GM20000 (cell line): Measurements from ENCODE around the gene OR5K2.
A peak's percentile ranks its signal among the peaks of the same experiment; 100 is the strongest.

Experiments used
- DNase-seq: peaks from one replicate; pipeline ENCODE4 v3.0.0; 2012; ENCODE audit warnings: low spot score
- CTCF ChIP-seq: IDR thresholded peaks from 2 replicates; pipeline ENCODE4 v1.5.1; 2012; ENCODE audit warnings: mild to moderate bottlenecking, control low read depth; ENCODE audit errors: extremely low read depth, missing control alignments

OR5K2 gene

GRCh38 chr3:98521897-98522543 is 24.5 kb downstream of the OR5K2 start:
- peak; percentile 42 for DNase-seq
- TF ChIP-seq CTCF, result no peak

DNA sequence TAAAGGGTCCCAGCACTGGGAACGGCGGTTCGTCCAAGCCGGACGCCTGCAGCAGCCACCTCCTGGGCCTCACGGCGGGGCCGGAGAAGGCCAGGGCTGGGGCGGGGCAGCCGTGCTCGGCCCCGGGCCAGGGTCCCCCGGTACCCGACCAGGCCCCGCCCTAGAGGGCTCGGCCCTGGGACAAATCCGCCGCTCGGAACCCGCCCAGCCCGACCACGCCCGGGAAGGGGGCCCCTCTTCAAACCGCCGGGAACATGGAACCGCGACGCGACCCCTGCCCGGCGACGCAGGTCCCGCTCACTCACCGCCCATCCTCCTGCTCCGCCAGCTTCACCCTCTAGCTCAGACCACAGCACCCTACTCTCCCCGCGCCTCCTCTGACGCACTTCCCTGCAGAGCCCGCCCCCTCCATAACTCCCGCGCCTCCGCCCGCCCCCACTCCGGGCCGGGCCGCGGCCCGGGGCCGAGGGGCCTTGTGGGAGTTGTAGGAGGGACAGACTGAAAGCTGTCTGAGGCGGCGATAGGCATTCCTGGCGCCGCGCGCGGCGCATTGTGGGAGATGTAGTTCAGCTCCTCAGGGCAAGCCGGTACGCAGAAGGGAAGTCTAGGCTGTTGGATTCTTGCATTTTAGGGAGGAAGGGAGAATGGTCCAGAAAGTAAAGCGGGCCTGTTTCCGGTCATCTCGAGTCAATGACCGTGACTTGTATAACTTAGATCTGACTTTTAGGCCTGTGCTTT is 25.2 kb downstream of the OR5K2 start, which contains the start of gene CLDND1:
TSS of gene CLDND1 (minus strand) at position 359 of the 738 bp plus-strand sequence. CDS start 1,478 bp downstream, outside the sequence.
- no peak for TF ChIP-seq CTCF
- DNase-seq, result peak; percentile 95

DNA sequence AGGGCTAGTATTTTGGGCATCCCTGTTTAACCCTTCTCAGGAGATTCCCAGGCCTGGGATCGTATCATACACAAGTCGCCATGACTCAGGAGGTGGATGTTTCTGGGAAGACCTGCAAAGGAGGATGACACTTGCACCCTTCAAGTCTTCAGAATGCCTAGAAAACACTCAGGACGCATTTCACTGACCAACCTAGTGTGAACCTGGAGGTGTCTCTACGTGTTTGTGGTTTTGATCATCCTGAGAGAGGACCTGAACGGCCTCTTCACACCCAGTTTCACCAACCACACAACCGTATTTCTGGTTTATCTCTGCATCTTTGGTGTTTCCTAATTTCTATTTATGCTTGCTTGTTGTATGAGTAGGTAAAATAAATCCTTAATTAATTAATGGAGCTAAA is 28.0 kb downstream of the OR5K2 start:
- peak; percentile 36 for DNase-seq
- TF ChIP-seq CTCF, result no peak

DNA sequence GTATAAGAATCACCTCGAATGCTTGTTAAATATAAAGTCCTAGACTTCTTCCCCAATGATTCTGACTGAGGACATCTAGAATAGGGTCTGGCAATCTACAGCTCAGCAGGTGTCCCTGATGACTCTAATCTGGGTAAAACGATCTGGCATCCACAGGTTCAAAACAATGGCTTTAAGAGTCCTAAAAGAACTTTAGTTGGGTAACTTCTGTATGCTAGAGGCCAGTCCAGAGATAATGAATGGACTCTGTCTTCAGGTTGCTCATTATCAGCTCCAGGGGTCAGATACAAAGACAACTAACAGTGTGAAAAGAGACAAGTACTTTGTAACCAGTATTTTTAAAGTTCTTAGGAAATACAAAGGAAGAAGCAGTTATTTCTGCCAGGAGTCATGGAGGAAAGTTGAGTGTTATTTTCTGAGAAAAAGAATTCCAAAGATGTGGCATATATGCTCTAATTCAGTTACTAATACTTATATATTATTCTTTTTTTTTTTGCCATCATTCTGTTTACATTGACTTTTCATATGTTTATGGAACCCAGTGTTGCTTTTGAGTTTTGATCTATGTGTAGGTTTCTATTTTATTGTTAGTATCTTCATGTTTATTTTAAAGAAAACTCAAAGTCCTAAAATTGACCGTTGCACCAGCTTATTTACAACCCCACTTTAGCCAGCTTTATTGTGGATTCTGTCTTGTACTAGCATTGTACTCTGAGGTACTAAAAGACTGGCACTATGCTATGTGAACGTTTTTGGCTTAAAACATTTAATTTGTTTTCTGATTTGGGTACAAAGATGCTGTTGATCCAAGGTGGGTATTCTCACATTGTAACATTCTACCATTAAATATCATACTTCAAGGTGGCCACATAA is 31.2 kb downstream of the OR5K2 start:
- no peak for TF ChIP-seq CTCF
- DNase-seq, result no peak

GRCh38 chr3:98529856-98530459 is 32.5 kb downstream of the OR5K2 start:
- no peak for DNase-seq
- TF ChIP-seq CTCF, result no peak

DNA sequence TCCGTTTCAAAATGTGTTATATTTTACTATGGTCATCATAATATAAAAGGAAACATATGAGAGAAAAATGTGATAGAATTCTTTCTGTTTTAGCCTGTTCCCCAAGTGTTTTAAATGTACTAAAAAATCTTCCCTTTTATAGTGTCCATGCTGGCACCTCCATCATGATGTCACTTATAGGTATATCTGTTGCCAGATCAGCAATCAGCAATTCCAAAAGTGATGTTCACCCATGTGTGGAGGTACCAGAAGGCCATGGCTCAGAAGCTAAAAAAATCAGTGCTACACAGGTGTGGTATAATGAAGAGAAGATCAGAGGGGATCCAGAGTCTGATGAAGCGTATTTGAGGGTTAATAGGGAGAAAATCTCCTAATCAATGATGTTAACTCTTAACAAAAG is 33.2 kb downstream of the OR5K2 start:
- DNase-seq, result no peak
- no peak for TF ChIP-seq CTCF
